NCI-H2227 (cell line): Measurements from ENCODE around the gene DLK2.
A peak's percentile ranks its signal among the peaks of the same experiment; 100 is the strongest.
"Not testable (repeated sequence)": the region's sequence is repeated elsewhere in the genome, so short reads cannot be mapped to it uniquely, and the experiment has no call there.

Experiments
- DNase-seq: peaks from one replicate; lab custom pipeline; 2025; ENCODE audit not compliant: unreplicated experiment; lab: John Stamatoyannopoulos, UW

Gene DLK2

GRCh38 chr6:43455531-43456428, at the start of gene DLK2:
Gene DLK2 (minus strand): TSS chr6:43455548. CDS start chr6:43454825, 723 bp downstream.
- peak; percentile 47 for DNase-seq

GRCh38 chr6:43503443-43503842, 48.1 kb upstream of the DLK2 start:
- DNase-seq = no peak

GRCh38 chr6:43502666-43503065, 47.3 kb upstream of the DLK2 start:
- no peak for DNase-seq

- DNase-seq = no peak
Observed at GRCh38 chr6:43500921-43501320, 45.6 kb upstream of the DLK2 start.

- no peak for DNase-seq
Observed at GRCh38 chr6:43499028-43499815, 43.9 kb upstream of the DLK2 start.

- not testable (repeated sequence) for DNase-seq
Observed at GRCh38 chr6:43498291-43498690, 42.9 kb upstream of the DLK2 start.

- no peak for DNase-seq
Observed at GRCh38 chr6:43497689-43498088, 42.3 kb upstream of the DLK2 start.

GRCh38 chr6:43497129-43497396, 41.7 kb upstream of the DLK2 start:
- no peak for DNase-seq

GRCh38 chr6:43496370-43497128, 41.2 kb upstream of the DLK2 start:
- no peak for DNase-seq

- DNase-seq = no peak
Observed at GRCh38 chr6:43495409-43495941, 40.1 kb upstream of the DLK2 start.

GRCh38 chr6:43494766-43495165, 39.4 kb upstream of the DLK2 start:
- DNase-seq = no peak

GRCh38 chr6:43494321-43494720, 39.0 kb upstream of the DLK2 start:
- no peak for DNase-seq

GRCh38 chr6:43493833-43494232, 38.5 kb upstream of the DLK2 start:
- no peak for DNase-seq

GRCh38 chr6:43493230-43493629, 37.9 kb upstream of the DLK2 start:
- DNase-seq = no peak

- no peak for DNase-seq
Observed at GRCh38 chr6:43492673-43493072, 37.3 kb upstream of the DLK2 start.

GRCh38 chr6:43491750-43492661, 36.7 kb upstream of the DLK2 start:
- DNase-seq = no peak

GRCh38 chr6:43490523-43490939, 35.2 kb upstream of the DLK2 start:
- DNase-seq = no peak

- no peak for DNase-seq
Observed at GRCh38 chr6:43489277-43490072, 34.1 kb upstream of the DLK2 start.

- no peak for DNase-seq
Observed at GRCh38 chr6:43488667-43489276, 33.4 kb upstream of the DLK2 start.
